H1 (cell line): Measurements from ENCODE around the gene PDP2. TPM values are rescaled to one million over a fixed set of nuclear protein-coding genes. Genes with fewer than 3 reads are reported as not detected.

Experiments used
- ASH2L ChIP-seq: fragments of 200-600, 300-600 bp; sonication (generic); IDR thresholded peaks from one replicate; pipeline ENCODE4 v1.7.1; 2017; ENCODE audit warnings: low read length
- ATF3 ChIP-seq: IDR thresholded peaks from 2 replicates; pipeline ENCODE4 v1.6.1; 2011; ENCODE audit warnings: low read depth, mild to moderate bottlenecking, low read length; ENCODE audit not compliant: insufficient read depth
- BACH1 ChIP-seq: IDR thresholded peaks from 2 replicates; pipeline ENCODE4 v1.6.1; 2012; ENCODE audit warnings: low read length, improper control_type of control experiment
- BCL11A ChIP-seq, 2 experiments: IDR thresholded peaks; one replicate each; pipeline ENCODE4 v1.6.1; 2011; ENCODE audit warnings: low read depth in 2 of 2, low read length in 2 of 2, mild to moderate bottlenecking in 2 of 2
- CHD1 ChIP-seq: IDR thresholded peaks from 2 replicates; pipeline ENCODE4 v1.6.1; 2012; ENCODE audit warnings: low read depth, low read length, improper control_type of control experiment
- CREB1 ChIP-seq: IDR thresholded peaks from 2 replicates; pipeline ENCODE4 v1.6.1; 2012; ENCODE audit warnings: inconsistent platforms
- CTCF ChIP-seq, 3 experiments: IDR thresholded peaks; 1 replicate in 2 of 3; 2 replicates in 1 of 3; pipeline versions ENCODE4 v1.5.1 to v1.6.1; 2011; ENCODE audit warnings: low read length in 3 of 3, mild to moderate bottlenecking in 3 of 3, inconsistent platforms in 2 of 3, low read depth in 1 of 3, moderate library complexity in 1 of 3; ENCODE audit not compliant: insufficient read depth in 1 of 3; ENCODE audit errors: control extremely low read depth in 1 of 3
- KDM1A ChIP-seq: fragments of 200-600, 300-600 bp; sonication (generic); IDR thresholded peaks from 2 replicates; pipeline ENCODE4 v1.7.1; 2016; ENCODE audit warnings: mild to moderate bottlenecking, low read length, borderline replicate concordance
- KDM4A ChIP-seq: IDR thresholded peaks from one replicate; pipeline ENCODE4 v1.7.1; 2012; ENCODE audit warnings: low read depth, mild to moderate bottlenecking, moderate library complexity, low read length, inconsistent platforms; ENCODE audit not compliant: severe bottlenecking
- PHF8 ChIP-seq: fragments of 200-600 bp; sonication (generic); conservative IDR thresholded peaks from 2 replicates; pipeline ENCODE4 v1.7.1; 2012; ENCODE audit warnings: low read depth, mild to moderate bottlenecking, inconsistent platforms, low read length, moderate library complexity
- POLR2A ChIP-seq, 2 experiments: IDR thresholded peaks; 1 replicate in 1 of 2; 2 replicates in 1 of 2; pipeline ENCODE4 v1.6.1; 2011; ENCODE audit warnings: low read depth in 2 of 2, low read length in 2 of 2, mild to moderate bottlenecking in 2 of 2; ENCODE audit errors: control extremely low read depth in 1 of 2
- POU5F1 ChIP-seq: IDR thresholded peaks from 2 replicates; pipeline ENCODE4 v1.6.1; 2011; ENCODE audit warnings: low read depth, mild to moderate bottlenecking, low read length, moderate library complexity
- RAD21 ChIP-seq, 2 experiments: IDR thresholded peaks in 1 of 2; conservative IDR thresholded peaks in 1 of 2; 2 replicates each; pipeline ENCODE4 v1.6.1; 2011; ENCODE audit warnings: low read depth in 2 of 2, low read length in 2 of 2, improper control_type of control experiment in 1 of 2, inconsistent platforms in 1 of 2, mild to moderate bottlenecking in 1 of 2, moderate library complexity in 1 of 2
- RFX5 ChIP-seq: IDR thresholded peaks from 2 replicates; pipeline ENCODE4 v1.6.1; 2011; ENCODE audit warnings: low read depth, low read length, improper control_type of control experiment, borderline replicate concordance
- SP1 ChIP-seq: IDR thresholded peaks from 2 replicates; pipeline ENCODE4 v1.6.1; 2011; ENCODE audit warnings: low read depth, low read length
- USF2 ChIP-seq: IDR thresholded peaks from 2 replicates; pipeline ENCODE4 v1.6.1; 2011; ENCODE audit warnings: low read length, improper control_type of control experiment
- ZNF274 ChIP-seq: IDR thresholded peaks from 2 replicates; pipeline ENCODE4 v1.7.0; 2012; ENCODE audit warnings: low read length, borderline replicate concordance; ENCODE audit errors: extremely low read depth
- polyA plus RNA-seq, 7 experiments: library from polyadenylated mRNA; depleted of rRNA in 3 of 7; stranded (reverse) in 5 of 7; unstranded in 2 of 7; fragments of >200 nt in 5 of 7; fragments of 200-250 nt in 2 of 7; gene quantifications; 1 replicate in 5 of 7; 2 replicates in 1 of 7; 4 replicates in 1 of 7; pipeline versions ENCODE4 v1.2.1 to v1.2.3, GENCODE V29; 2011 to 2013; ENCODE audit warnings: missing spikeins in 2 of 7, mixed read lengths in 2 of 7
- total RNA-seq: library from RNA; stranded (reverse); fragmentation: NEBNext Ultra II Directional; extraction: Animal tissue kit (Norgen Biotek cat#: 25700); gene quantifications from 2 replicates; pipeline ENCODE4 v1.2.1, GENCODE V29; 2021

Gene PDP2
- total and polyA plus RNA-seq, 2 of the 8 experiments (the other 6 are each of a cell fraction or from before 2014, with no cell fraction given) = 11.7 to 36.5 TPM

- TF ChIP-seq CTCF (IDR thresholded peaks at IDR 0.05; ENCODE audit: control extremely low read depth in 1 of 3, insufficient read depth in 1 of 3, low read depth in 1 of 3, low read length in 3 of 3) = peak; percentile 85 to 91 (median 91)
- TF ChIP-seq SP1 = no peak
- no peak for TF ChIP-seq CHD1
- TF ChIP-seq ZNF274 = no peak
- TF ChIP-seq ATF3 = no peak
- TF ChIP-seq ASH2L = no peak
- TF ChIP-seq BCL11A (IDR thresholded peaks at IDR 0.05; ENCODE audit: low read depth in 2 of 2, low read length in 2 of 2) = no peak
- TF ChIP-seq KDM4A = no peak
- no peak for TF ChIP-seq KDM1A
- TF ChIP-seq CREB1 = no peak
- TF ChIP-seq RFX5 = no peak
- no peak for TF ChIP-seq USF2
- TF ChIP-seq BACH1 = no peak
- TF ChIP-seq POU5F1 = no peak
- TF ChIP-seq PHF8 = no peak
- TF ChIP-seq POLR2A (IDR thresholded peaks at IDR 0.05; ENCODE audit: control extremely low read depth in 1 of 2, low read depth in 2 of 2, low read length in 2 of 2) = no peak
- TF ChIP-seq RAD21 (IDR thresholded peaks at IDR 0.05 in 1 of 2, conservative IDR thresholded peaks at IDR 0.05 in 1 of 2; ENCODE audit: low read depth in 2 of 2, low read length in 2 of 2) = peak; percentile 95 to 96
Observed at GRCh38 chr16:66894948-66895688, 14.8 kb downstream of the PDP2 start (continued).
